ENCODE data around the gene ATP8A1.
A peak's percentile ranks its signal among the peaks of the same experiment; 100 is the strongest.

The ATP8A1 gene

DNA sequence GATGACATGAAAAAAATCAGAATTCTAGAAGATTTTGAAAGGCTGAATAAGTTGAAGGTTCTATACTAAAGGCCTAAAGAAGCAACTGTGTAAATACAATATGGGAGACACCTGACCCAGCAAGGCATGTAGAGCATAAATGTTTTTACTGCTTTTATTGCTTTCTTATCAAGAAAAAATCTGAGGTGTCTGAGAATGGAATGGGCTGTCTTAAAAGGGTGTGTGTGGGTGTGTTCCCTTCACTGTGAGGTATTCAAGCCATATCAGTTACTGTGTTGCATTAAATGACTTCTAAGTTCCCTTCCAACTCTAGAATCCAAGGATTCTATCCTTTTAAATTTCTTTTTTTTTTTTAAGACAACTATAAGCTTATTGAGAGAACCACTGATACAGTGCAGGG lies 15.7 kb downstream of the ATP8A1 start:
- FAIRE-seq (no peak), DNase-seq (ENCODE audit: insufficient read length, low spot score) (no peak)
- TF ChIP-seq SPI1 (IDR thresholded peaks at IDR 0.05; ENCODE audit: low read depth, low read length): no peak
- no peak for TF ChIP-seq POU2F2 (IDR thresholded peaks at IDR 0.05; ENCODE audit: low read depth, low read length)
- no peak for TF ChIP-seq PAX5 (IDR thresholded peaks at IDR 0.05; ENCODE audit: insufficient read depth, low read length, severe bottlenecking)
- no peak for TF ChIP-seq POLR2A (IDR thresholded peaks at IDR 0.05; ENCODE audit: low read depth, low read length)
- no peak for TF ChIP-seq TAF1 (IDR thresholded peaks at IDR 0.05; ENCODE audit: low read depth, low read length)
- TF ChIP-seq POLR2AphosphoS5 (IDR thresholded peaks at IDR 0.05; ENCODE audit: low read depth, low read length): no peak

DNA sequence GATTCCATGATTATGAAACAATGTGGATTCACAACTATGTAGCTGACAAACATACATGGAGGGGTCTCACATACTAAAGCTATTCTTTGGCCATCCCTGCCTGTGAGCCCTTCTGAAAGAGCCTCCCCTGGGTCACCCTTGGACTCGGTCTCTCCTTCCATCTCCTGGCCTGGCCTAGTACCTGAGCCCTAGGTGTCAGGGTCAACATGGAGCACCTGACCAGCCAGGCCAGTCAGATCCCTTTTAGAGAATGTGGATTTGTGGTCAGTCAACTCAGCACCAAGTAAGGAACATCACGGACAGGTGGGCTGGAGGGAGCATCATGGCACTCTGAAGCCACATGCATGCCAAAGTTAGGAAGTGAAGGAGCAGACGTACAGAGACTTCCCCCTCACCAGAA lies 16.3 kb downstream of the ATP8A1 start:
- no peak for TF ChIP-seq POLR2A (IDR thresholded peaks at IDR 0.05; ENCODE audit: low read depth, low read length)
- no peak for TF ChIP-seq PAX5 (IDR thresholded peaks at IDR 0.05; ENCODE audit: insufficient read depth, low read length, severe bottlenecking)
- TF ChIP-seq POLR2AphosphoS5 (IDR thresholded peaks at IDR 0.05; ENCODE audit: low read depth, low read length): no peak
- no peak for TF ChIP-seq POU2F2 (IDR thresholded peaks at IDR 0.05; ENCODE audit: low read depth, low read length)
- TF ChIP-seq SPI1 (IDR thresholded peaks at IDR 0.05; ENCODE audit: low read depth, low read length): no peak
- TF ChIP-seq TAF1 (IDR thresholded peaks at IDR 0.05; ENCODE audit: low read depth, low read length): no peak
- FAIRE-seq (peak; percentile 61), DNase-seq (ENCODE audit: insufficient read length, low spot score) (no peak)

DNA sequence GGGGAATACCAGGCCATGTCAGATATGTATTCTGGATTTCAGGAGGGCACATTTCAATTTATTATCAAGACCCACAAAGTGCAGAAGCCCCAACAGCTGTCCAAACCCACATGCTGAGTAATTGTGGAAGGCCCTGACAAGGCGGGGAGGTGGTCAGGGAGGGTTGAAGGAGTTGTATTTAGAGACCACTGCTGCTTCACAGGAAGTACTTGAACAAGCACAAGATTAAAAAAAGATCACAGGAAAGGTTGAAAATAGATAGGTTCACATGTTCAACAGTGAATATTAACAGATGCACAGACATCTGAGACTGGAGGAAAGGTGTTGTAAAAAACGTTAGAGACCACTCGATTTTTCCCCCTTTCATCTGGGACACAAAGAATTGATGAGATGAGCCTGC lies 17.9 kb downstream of the ATP8A1 start:
- FAIRE-seq (peak; percentile 96), DNase-seq (ENCODE audit: insufficient read length, low spot score) (no peak)
- peak; percentile 76; the same call in 1 of the 2 replicates for TF ChIP-seq POU2F2 (IDR thresholded peaks at IDR 0.05; ENCODE audit: low read depth, low read length)
- 0 out of 2 replicates have a peak, but pooled peaks have one; percentile 37 for TF ChIP-seq POLR2A (IDR thresholded peaks at IDR 0.05; ENCODE audit: low read depth, low read length)
- no peak for TF ChIP-seq PAX5 (IDR thresholded peaks at IDR 0.05; ENCODE audit: insufficient read depth, low read length, severe bottlenecking)
- TF ChIP-seq TAF1 (IDR thresholded peaks at IDR 0.05; ENCODE audit: low read depth, low read length): peak; percentile 24; the same call in 1 of the 2 replicates
- TF ChIP-seq POLR2AphosphoS5 (IDR thresholded peaks at IDR 0.05; ENCODE audit: low read depth, low read length): peak; percentile 41; the same call in 1 of the 2 replicates
- 0 out of 2 replicates have a peak, but pooled peaks have one; percentile 17 for TF ChIP-seq SPI1 (IDR thresholded peaks at IDR 0.05; ENCODE audit: low read depth, low read length)

DNA sequence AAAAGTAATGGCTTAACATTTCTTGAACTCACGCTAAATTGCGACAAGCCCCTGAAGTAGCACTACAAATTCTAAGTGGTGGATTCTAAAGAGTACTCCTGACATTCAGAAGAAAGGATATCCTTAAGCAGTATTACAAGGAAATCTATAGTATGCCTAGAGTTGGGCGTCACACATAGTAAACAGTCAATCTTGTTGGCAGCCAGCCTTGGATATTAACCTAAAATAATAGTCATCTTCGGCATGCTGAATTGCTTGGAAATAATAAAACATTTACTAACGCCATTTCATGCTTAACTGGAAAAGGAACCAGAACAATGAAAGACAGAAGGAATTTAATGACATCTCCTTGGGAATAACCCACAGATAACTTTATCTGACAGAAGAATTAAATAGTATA lies 18.6 kb downstream of the ATP8A1 start:
- FAIRE-seq: no peak
- DNase-seq (ENCODE audit: insufficient read length, low spot score): no peak
- no peak for TF ChIP-seq POLR2A (IDR thresholded peaks at IDR 0.05; ENCODE audit: low read depth, low read length)
- no peak for TF ChIP-seq POU2F2 (IDR thresholded peaks at IDR 0.05; ENCODE audit: low read depth, low read length)

DNA sequence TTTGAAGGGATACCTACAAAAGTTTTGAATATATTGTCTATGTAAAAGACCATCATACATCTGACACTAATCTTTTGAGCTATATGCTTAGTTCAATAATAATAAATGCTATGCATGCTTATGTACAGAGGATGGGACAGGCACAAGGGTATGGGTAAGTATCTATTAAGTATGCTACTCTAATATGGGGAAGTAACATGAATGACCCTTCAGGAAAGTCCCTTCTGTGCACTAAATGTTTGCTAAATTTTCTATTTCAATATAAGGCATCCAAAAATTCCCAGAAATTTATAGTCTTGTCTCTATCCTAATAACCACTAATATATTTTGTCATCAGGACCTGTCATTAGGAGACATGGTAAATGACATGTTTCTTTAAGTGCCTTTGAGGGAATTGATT lies 19.0 kb downstream of the ATP8A1 start:
- DNase-seq (ENCODE audit: insufficient read length, low spot score) (no peak), FAIRE-seq (no peak)
- no peak for TF ChIP-seq POLR2AphosphoS5 (IDR thresholded peaks at IDR 0.05; ENCODE audit: low read depth, low read length)
- no peak for TF ChIP-seq POU2F2 (IDR thresholded peaks at IDR 0.05; ENCODE audit: low read depth, low read length)
- no peak for TF ChIP-seq POLR2A (IDR thresholded peaks at IDR 0.05; ENCODE audit: low read depth, low read length)
- TF ChIP-seq SPI1 (IDR thresholded peaks at IDR 0.05; ENCODE audit: low read depth, low read length): no peak
- no peak for TF ChIP-seq PAX5 (IDR thresholded peaks at IDR 0.05; ENCODE audit: insufficient read depth, low read length, severe bottlenecking)
- TF ChIP-seq TAF1 (IDR thresholded peaks at IDR 0.05; ENCODE audit: low read depth, low read length): no peak

DNA sequence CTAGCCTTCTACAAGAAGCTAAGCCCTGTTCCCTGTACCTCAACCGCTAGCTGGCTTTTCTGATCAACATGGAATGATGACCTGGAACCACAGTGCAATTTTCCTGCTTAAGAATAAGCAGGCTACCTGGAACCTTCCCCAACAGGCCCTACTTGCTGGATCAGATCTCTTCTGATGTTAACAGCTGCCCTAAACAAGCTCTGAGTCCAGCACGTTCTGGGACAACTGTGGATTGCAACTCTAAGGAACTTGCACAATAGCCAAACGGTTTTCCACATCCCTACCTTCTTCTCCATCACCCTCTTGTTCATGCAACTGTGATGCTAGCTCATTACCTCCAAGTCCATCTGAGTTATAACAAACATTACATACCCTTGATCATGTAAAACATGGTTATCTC lies 19.8 kb downstream of the ATP8A1 start:
- no peak for DNase-seq (ENCODE audit: insufficient read length, low spot score)
- no peak for FAIRE-seq
- TF ChIP-seq PAX5 (IDR thresholded peaks at IDR 0.05; ENCODE audit: insufficient read depth, low read length, severe bottlenecking): no peak
- TF ChIP-seq TAF1 (IDR thresholded peaks at IDR 0.05; ENCODE audit: low read depth, low read length): no peak
- no peak for TF ChIP-seq POLR2AphosphoS5 (IDR thresholded peaks at IDR 0.05; ENCODE audit: low read depth, low read length)
- no peak for TF ChIP-seq SPI1 (IDR thresholded peaks at IDR 0.05; ENCODE audit: low read depth, low read length)
- no peak for TF ChIP-seq POU2F2 (IDR thresholded peaks at IDR 0.05; ENCODE audit: low read depth, low read length)
- TF ChIP-seq POLR2A (IDR thresholded peaks at IDR 0.05; ENCODE audit: low read depth, low read length): no peak

DNA sequence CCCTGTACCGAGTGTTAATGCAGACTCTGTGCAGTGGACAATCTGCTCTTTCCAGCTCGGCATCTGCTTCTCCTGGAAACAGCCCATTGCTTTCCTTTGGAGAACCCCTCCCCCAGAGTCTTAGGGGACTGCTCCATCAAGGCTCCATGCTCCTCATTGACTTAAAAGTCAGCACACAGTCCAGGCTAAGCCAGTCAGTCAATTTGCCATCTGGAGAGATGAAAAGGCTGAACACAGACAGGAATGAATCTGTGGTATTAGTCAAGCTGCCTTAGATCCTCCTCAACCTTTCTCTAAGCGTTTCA lies 20.3 kb downstream of the ATP8A1 start:
- no peak for FAIRE-seq
- no peak for TF ChIP-seq PAX5 (IDR thresholded peaks at IDR 0.05; ENCODE audit: insufficient read depth, low read length, severe bottlenecking)
- TF ChIP-seq TAF1 (IDR thresholded peaks at IDR 0.05; ENCODE audit: low read depth, low read length): no peak
- TF ChIP-seq POLR2A (IDR thresholded peaks at IDR 0.05; ENCODE audit: low read depth, low read length): no peak
- TF ChIP-seq POU2F2 (IDR thresholded peaks at IDR 0.05; ENCODE audit: low read depth, low read length): no peak
- TF ChIP-seq SPI1 (IDR thresholded peaks at IDR 0.05; ENCODE audit: low read depth, low read length): no peak
- TF ChIP-seq POLR2AphosphoS5 (IDR thresholded peaks at IDR 0.05; ENCODE audit: low read depth, low read length): no peak
- no peak for DNase-seq (ENCODE audit: insufficient read length, low spot score)

DNA sequence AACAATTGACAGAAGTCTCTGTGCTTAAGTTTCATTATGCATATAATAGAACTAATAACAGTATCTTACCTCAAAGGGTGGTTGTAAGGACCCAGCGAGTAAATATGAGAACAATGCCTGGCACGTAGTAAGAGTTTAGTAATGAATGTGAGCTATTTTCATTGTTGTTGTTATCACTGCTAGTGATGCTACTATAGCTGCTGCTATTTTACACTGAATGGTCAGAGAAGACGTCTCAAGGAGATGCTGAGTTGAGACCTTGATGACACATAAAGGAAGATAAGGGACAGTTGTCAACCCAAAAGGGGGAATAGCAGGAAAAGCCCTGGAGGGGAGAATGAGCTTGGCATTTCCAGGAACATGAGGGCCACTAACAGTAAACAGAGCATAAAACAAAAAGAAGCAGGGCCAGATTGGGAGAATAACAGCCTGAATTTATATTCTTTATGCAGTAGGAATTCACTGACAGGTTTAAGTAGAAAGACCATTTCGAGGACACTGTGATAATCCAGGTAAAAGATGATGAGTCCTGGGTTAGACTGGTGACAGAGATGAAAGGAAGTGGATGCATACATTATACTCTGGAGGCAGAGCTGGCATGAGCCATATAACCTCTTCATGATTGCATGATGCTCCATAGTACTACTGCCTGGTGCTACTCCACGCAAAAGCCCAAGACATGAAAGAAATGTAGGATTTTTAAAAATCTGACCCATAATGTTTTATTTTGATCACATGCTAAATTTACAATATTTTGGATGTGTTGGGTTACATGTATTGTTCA lies 23.1 kb downstream of the ATP8A1 start:
- DNase-seq (ENCODE audit: insufficient read length, low spot score) (no peak), FAIRE-seq (peak; percentile 86)
- TF ChIP-seq POU2F2 (IDR thresholded peaks at IDR 0.05; ENCODE audit: low read depth, low read length): 0 out of 2 replicates have a peak, but pooled peaks have one; percentile 15
- TF ChIP-seq TAF1 (IDR thresholded peaks at IDR 0.05; ENCODE audit: low read depth, low read length): no peak
- no peak for TF ChIP-seq SPI1 (IDR thresholded peaks at IDR 0.05; ENCODE audit: low read depth, low read length)

DNA sequence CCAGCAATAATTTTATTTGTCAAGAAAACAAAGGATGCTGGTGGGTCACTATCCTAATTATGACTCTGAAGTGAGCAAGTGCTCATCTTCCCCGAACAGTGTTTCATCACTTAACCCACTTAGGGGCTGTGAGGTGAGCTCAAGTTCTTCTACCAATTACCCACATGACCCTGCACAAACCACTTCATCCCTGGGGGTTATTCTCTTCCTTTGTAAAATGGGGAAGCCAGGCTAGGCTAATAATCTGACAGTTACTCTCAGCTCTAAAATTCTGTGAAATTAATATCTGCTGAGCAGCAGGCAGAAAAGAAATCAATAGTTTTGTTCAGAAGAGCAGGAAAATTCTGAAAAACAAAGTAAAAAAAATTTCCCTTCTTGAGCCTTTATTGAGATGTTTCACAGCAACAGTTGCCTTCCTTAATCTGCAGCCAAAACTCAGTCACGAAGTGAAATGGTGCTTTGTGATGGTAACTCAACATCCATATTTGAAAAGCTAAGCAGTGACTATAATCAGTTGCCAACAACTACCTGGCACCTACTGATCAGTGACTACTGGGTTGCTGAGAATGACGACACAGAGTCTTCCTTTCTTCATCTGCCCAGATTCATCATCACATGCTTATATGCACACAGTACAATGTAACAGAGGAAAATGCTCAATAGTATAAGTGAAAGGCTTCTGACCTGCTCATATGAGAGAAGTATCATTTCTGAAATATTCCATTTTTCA lies 24.1 kb downstream of the ATP8A1 start:
- DNase-seq (ENCODE audit: insufficient read length, low spot score): no peak
- FAIRE-seq: peak; percentile 65
- no peak for TF ChIP-seq SPI1 (IDR thresholded peaks at IDR 0.05; ENCODE audit: low read depth, low read length)

DNA sequence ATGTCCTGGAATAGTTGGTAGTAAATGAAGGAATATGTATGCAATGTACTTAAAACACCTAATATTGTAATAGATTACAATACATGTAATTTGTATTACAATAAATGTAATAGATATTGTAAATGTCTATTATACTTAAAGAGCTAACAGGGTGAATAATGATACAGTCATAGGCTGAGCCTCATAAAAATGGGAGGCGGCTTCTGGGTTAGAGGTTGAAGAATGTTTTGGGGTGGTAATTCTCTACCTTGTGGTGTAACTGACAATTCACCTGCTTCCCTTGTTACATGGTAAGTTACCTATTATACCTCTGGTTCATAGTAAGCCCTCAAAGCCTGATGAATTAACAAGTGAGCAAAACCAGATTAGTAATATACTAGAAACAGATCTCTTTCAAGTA lies 26.0 kb downstream of the ATP8A1 start:
- no peak for DNase-seq (ENCODE audit: insufficient read length, low spot score)
- FAIRE-seq: no peak
- no peak for TF ChIP-seq TAF1 (IDR thresholded peaks at IDR 0.05; ENCODE audit: low read depth, low read length)
